ENCODE measurements around the gene YKT6. TPM values are rescaled to one million over a fixed set of nuclear protein-coding genes. Genes with fewer than 3 reads are reported as not detected.
"Not testable (repeated sequence)": the region's sequence is repeated elsewhere in the genome, so short reads cannot be mapped to it uniquely, and the experiment has no call there.

The YKT6 gene
- total RNA-seq, 1 donor = 39.0 TPM

DNA sequence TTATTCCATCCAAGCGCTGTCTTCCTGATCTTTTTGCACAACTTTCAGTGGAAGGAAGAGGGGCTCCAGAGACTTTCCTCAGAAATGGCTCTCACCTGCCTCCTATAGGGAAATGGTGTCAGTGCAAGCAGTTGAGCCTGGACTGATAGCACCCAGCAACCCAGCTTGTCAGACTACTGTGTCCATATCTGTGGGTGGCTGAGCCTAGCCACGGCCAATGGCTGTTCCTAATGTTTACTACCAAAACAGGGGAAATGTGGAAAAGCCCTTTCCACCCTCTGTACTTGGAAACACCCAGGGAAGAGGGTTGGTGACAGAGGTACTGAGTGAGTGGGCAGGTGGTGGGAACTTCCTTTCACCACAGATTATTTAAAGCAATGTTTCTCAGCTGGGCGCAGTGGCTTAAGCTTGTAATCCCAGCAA lies 4.3 kb upstream of the YKT6 start:
- H3K9me3 ChIP-seq (ENCODE audit: low read depth, low read length) = no peaks in the 10 kb centered on the region
- no peak overlapping the region for H3K4me3 ChIP-seq (ENCODE audit: low read length)
- H3K4me1 ChIP-seq (ENCODE audit: insufficient read depth, low read length) = peaks cover 2% of the 10 kb centered on the region
- H3K27me3 ChIP-seq (ENCODE audit: insufficient read depth, low read length) = peaks cover 7% of the 10 kb centered on the region

DNA sequence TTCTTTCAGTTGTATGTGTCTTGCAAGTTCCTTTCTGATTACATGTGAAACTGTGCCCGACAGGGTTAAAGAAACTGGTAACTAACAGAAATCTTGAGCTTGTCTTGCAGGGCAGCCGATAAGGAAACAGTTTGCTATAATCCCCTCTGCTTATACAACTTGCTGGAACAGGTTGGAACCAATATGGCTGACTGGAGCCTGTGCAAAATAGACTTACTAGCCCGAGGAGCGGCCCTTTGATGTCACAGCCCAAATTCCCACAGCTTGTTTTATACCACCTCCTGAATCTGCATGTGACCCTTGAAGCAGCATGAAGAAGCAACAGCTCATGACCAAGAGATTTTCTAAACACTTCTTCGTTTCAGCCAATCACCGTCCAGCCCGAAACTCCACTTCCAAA lies 3.3 kb upstream of the YKT6 start:
- no peaks in the 10 kb centered on the region for H3K9me3 ChIP-seq (ENCODE audit: low read depth, low read length)
- H3K4me3 ChIP-seq (ENCODE audit: low read length) = no peak overlapping the region
- H3K27me3 ChIP-seq (ENCODE audit: insufficient read depth, low read length) = peaks cover 7% of the 10 kb centered on the region
- peaks cover 12% of the 10 kb centered on the region for H3K4me1 ChIP-seq (ENCODE audit: insufficient read depth, low read length)

GRCh38 chr7:44200163-44200562 lies 615 bp upstream of the YKT6 start:
- not testable (repeated sequence) for H3K9me3 ChIP-seq (ENCODE audit: low read depth, low read length); H3K27me3 ChIP-seq (ENCODE audit: insufficient read depth, low read length); H3K4me3 ChIP-seq (ENCODE audit: low read length)
- peaks cover 15% of the 10 kb centered on the region for H3K4me1 ChIP-seq (ENCODE audit: insufficient read depth, low read length)

DNA sequence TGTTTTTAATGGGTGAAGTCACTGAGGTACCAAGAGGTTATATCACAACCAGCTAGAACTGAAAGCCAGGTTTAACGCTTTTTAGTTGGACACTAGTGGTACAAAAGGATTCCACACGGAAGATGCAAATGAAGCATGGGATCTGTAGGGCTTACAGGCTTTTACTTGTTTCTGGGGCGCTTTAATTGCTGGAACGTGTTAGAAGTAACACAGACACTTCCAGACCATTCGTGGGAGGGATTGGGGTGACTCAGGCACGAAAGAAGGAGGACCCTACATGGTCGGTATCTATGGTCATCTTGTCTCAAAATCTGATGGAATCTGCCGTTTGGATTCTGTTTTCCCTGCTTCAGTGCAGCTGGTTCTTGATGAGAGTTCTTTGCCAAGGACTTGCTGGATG lies 1.0 kb downstream of the YKT6 start:
- Histone ChIP-seq H3K4me3 (ENCODE audit: low read length) (peak overlapping the region; percentile 89), H3K27me3 (ENCODE audit: insufficient read depth, low read length) (peaks cover 7% of the 10 kb centered on the region)

DNA sequence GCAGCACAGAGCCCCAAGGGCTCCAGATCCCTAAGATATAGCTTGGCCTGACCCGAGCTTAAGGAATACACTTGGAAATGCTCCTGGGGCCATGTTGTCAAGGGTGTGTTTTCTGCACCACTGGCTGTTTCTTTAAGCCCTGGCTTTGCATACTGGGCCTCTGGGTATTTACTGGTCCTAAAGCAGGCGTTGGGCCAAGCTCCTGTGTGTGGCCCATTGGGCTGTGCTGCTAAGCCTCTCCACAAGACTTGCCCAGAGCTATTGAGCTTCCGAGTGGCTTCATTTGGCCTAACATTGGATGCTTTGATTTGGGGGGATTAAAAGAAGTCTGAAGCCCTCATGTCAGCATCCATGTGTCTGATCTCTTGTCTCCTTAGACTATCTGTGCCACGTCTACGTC lies 5.2 kb downstream of the YKT6 start:
- Histone ChIP-seq H3K27me3 (ENCODE audit: insufficient read depth, low read length) (no peaks in the 10 kb centered on the region), H3K9me3 (ENCODE audit: low read depth, low read length) (no peaks in the 10 kb centered on the region), H3K4me3 (ENCODE audit: low read length) (no peak overlapping the region), H3K4me1 (ENCODE audit: insufficient read depth, low read length) (peaks cover 15% of the 10 kb centered on the region)

More for the DNA sequence above, 1.0 kb downstream of the YKT6 start:
- Histone ChIP-seq H3K4me1 (ENCODE audit: insufficient read depth, low read length) (peaks cover 15% of the 10 kb centered on the region), H3K9me3 (ENCODE audit: low read depth, low read length) (no peaks in the 10 kb centered on the region)

GRCh38 chr7:44208085-44208484 lies 7.3 kb downstream of the YKT6 start:
- Histone ChIP-seq H3K9me3 (ENCODE audit: low read depth, low read length) (no peaks in the 10 kb centered on the region), H3K4me1 (ENCODE audit: insufficient read depth, low read length) (no peaks in the 10 kb centered on the region), H3K27me3 (ENCODE audit: insufficient read depth, low read length) (no peaks in the 10 kb centered on the region), H3K4me3 (ENCODE audit: low read length) (no peak overlapping the region)

DNA sequence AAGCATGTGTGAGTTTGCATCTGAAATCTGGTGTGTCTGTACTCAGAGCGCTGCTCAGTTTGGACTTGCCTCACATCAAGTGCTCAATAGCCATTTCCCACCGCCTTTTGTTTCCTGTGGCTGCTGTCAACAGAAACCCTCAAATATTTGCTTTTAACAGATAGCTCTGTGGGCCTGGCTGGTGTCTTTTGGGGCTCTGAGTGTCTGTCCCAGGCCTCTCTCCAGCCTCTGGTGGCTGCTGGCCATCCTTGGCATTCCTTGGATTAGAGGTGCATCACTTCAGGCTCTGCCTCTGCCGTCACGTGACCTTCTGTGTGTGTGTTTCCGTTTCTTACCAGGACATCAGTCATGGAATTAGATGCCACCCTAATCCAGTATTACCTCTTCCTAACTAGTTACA lies 9.3 kb downstream of the YKT6 start:
- Histone ChIP-seq H3K27me3 (ENCODE audit: insufficient read depth, low read length) (no peaks in the 10 kb centered on the region), H3K4me1 (ENCODE audit: insufficient read depth, low read length) (no peaks in the 10 kb centered on the region), H3K4me3 (ENCODE audit: low read length) (no peak overlapping the region), H3K9me3 (ENCODE audit: low read depth, low read length) (no peaks in the 10 kb centered on the region)

GRCh38 chr7:44211126-44211675 lies 10.4 kb downstream of the YKT6 start:
- H3K27me3 ChIP-seq (ENCODE audit: insufficient read depth, low read length) = no peaks in the 10 kb centered on the region
- no peaks in the 10 kb centered on the region for H3K9me3 ChIP-seq (ENCODE audit: low read depth, low read length)
- H3K4me1 ChIP-seq (ENCODE audit: insufficient read depth, low read length) = no peaks in the 10 kb centered on the region
- no peak overlapping the region for H3K4me3 ChIP-seq (ENCODE audit: low read length)

DNA sequence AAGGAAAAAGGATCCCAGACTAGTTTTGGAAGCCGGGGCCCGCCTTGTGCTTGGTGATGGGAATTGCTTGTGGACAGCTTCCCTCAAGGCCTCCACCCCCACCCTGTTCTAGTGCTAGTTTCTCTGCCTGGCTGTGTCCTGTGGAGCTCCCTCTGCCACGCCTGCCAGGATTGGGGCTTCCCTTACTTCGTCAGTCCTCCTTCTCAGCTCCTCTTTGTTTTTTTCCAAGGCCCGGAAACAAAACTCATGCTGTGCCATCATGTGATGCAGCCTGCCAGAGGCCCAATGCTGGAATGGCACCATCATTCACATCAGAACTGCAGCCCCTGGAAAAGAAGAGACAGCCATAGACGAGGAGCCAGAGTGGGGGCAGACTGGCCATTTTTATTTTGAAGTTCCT lies 11.2 kb downstream of the YKT6 start:
- Histone ChIP-seq H3K4me1 (ENCODE audit: insufficient read depth, low read length) (no peaks in the 10 kb centered on the region), H3K27me3 (ENCODE audit: insufficient read depth, low read length) (no peaks in the 10 kb centered on the region), H3K9me3 (ENCODE audit: low read depth, low read length) (no peaks in the 10 kb centered on the region), H3K4me3 (ENCODE audit: low read length) (no peak overlapping the region)

GRCh38 chr7:44212581-44213184 lies 11.9 kb downstream of the YKT6 start:
- H3K27me3 ChIP-seq (ENCODE audit: insufficient read depth, low read length) = no peaks in the 10 kb centered on the region
- no peaks in the 10 kb centered on the region for H3K4me1 ChIP-seq (ENCODE audit: insufficient read depth, low read length)
- no peaks in the 10 kb centered on the region for H3K9me3 ChIP-seq (ENCODE audit: low read depth, low read length)
- no peak overlapping the region for H3K4me3 ChIP-seq (ENCODE audit: low read length)

- no peak overlapping the region for H3K4me3 ChIP-seq (ENCODE audit: low read length)
- H3K27me3 ChIP-seq (ENCODE audit: insufficient read depth, low read length) = no peaks in the 10 kb centered on the region
- no peaks in the 10 kb centered on the region for H3K9me3 ChIP-seq (ENCODE audit: low read depth, low read length)
- H3K4me1 ChIP-seq (ENCODE audit: insufficient read depth, low read length) = no peaks in the 10 kb centered on the region
Observed at GRCh38 chr7:44213206-44213876, 12.6 kb downstream of the YKT6 start.

DNA sequence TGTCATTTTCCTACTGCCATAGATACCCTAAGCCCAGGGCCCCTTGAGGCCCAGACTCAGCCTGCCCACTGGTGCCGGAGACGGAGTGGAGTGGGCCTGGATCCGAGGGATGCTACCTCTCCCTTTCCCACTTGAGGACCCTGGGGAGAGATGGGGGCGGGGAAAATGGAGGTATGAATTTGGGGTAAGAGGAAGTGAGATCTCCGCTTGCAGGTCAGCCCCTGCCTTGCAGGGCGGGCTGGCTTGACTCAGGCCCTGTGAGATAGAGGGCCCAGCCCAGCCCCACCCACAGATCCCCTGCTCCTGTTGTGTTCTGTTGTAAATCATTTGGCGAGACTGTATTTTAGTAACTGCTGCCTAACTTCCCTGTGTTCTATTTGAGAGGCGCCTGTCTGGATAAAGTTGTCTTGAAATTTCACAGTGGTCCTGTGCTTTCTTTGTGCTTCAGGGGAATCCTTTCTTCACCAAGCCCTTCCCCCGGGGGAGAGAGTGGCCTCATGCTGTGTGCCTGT lies 13.2 kb downstream of the YKT6 start:
- Histone ChIP-seq H3K27me3 (ENCODE audit: insufficient read depth, low read length) (no peaks in the 10 kb centered on the region), H3K4me1 (ENCODE audit: insufficient read depth, low read length) (no peaks in the 10 kb centered on the region), H3K4me3 (ENCODE audit: low read length) (no peak overlapping the region), H3K9me3 (ENCODE audit: low read depth, low read length) (no peaks in the 10 kb centered on the region)

DNA sequence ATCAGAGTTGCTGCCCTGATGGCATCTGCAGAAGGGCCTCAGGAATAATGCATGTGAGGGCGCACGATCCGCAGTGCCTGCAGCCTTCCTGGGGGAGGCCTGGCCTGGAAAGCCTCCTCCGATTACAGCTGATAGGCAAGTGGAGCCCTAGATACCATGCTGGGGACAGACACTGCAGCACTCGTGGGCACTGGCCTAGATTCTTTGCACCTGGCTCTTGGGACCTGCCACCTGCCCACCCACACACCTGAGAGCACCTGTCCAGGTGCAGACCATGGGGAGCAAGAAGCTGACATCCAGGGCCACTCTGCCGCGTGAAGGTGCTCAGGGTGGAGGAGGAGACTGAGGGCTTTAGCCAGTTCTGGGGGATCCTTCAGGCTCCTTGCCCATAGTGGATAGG lies 14.8 kb downstream of the YKT6 start:
- H3K4me1 ChIP-seq (ENCODE audit: insufficient read depth, low read length) = no peaks in the 10 kb centered on the region
- no peaks in the 10 kb centered on the region for H3K27me3 ChIP-seq (ENCODE audit: insufficient read depth, low read length)
- H3K4me3 ChIP-seq (ENCODE audit: low read length) = no peak overlapping the region
- H3K9me3 ChIP-seq (ENCODE audit: low read depth, low read length) = no peaks in the 10 kb centered on the region

GRCh38 chr7:44216019-44216418 lies 15.2 kb downstream of the YKT6 start:
- H3K27me3 ChIP-seq (ENCODE audit: insufficient read depth, low read length) = no peaks in the 10 kb centered on the region
- H3K4me1 ChIP-seq (ENCODE audit: insufficient read depth, low read length) = no peaks in the 10 kb centered on the region
- no peaks in the 10 kb centered on the region for H3K9me3 ChIP-seq (ENCODE audit: low read depth, low read length)
- no peak overlapping the region for H3K4me3 ChIP-seq (ENCODE audit: low read length)

GRCh38 chr7:44216521-44217222 lies 15.9 kb downstream of the YKT6 start:
- Histone ChIP-seq H3K4me3 (ENCODE audit: low read length) (no peak overlapping the region), H3K27me3 (ENCODE audit: insufficient read depth, low read length) (no peaks in the 10 kb centered on the region), H3K4me1 (ENCODE audit: insufficient read depth, low read length) (no peaks in the 10 kb centered on the region), H3K9me3 (ENCODE audit: low read depth, low read length) (no peaks in the 10 kb centered on the region)

Measured in mononuclear cell (primary cell).